GM19240 (cell line): ENCODE measurements around the gene SKA2.
"Not testable (repeated sequence)": the region's sequence is repeated elsewhere in the genome, so short reads cannot be mapped to it uniquely, and the experiment has no call there.

Source experiments
- DNase-seq: peaks from one replicate; pipeline ENCODE4 v3.0.0; 2011; ENCODE audit warnings: low spot score; ENCODE audit not compliant: insufficient read length

Gene SKA2, protein sequence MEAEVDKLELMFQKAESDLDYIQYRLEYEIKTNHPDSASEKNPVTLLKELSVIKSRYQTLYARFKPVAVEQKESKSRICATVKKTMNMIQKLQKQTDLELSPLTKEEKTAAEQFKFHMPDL

DNA sequence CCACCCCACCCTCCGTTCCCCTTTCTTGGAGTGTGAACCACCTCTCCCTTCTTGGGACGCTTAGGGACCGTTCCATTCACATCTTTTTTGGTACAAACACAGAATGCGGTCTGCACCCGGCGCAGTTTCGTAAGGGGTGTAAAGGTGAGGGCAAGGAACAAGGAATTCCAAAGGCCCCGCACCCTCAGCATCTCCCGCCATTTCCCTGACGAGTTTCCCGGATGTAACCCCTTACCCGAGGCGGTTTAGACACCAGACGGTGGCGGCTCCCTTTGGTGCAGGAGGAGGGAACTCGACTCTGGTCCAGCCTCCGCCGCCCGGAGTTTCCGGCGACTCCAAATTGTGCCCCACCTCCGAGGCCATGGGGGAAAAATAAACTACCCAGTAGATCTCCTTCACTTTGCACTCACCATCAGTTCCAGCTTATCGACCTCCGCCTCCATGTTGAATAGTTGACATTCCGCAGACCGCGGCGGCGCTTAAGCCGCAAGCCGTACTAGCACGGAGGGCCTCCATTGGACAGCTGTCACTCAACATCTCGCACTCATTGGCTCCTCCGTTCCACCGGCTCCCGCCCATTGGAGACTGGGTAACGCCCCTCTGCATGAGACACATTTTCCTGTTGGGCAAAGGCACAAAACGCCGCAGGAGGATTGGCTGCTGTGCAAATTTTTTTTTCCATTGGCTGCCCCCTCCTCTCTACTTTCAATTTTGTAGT lies at the start of gene SKA2:
Gene SKA2, minus strand, starts transcription at position 466 of the 718 bp plus-strand sequence. Its CDS starts 23 bp downstream, at position 443.
- DNase-seq = peak; percentile 4

DNA sequence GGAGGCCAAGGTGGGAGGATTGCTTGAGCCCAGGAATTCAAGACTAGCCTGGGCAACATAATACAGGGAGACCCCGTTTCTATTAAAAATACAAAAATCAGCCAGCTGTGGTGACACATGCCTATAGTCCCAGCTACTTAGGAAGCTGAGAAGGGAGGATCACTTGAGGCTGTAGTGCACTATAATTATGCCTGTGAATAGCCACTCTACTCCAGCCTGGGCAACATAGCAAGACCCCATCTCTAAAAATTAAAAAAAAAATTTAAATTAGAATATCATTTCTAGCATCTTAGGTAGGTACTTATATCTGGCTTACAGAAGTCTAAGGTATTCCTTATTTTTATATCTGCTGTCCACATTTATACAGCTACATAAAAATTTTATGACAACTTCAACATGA lies 47.3 kb upstream of the SKA2 start:
- DNase-seq = no peak

- no peak for DNase-seq
Measured at GRCh38 chr17:59199398-59199797, 44.4 kb upstream of the SKA2 start.

- no peak for DNase-seq
Measured at GRCh38 chr17:59193336-59193862, 38.4 kb upstream of the SKA2 start.

DNA sequence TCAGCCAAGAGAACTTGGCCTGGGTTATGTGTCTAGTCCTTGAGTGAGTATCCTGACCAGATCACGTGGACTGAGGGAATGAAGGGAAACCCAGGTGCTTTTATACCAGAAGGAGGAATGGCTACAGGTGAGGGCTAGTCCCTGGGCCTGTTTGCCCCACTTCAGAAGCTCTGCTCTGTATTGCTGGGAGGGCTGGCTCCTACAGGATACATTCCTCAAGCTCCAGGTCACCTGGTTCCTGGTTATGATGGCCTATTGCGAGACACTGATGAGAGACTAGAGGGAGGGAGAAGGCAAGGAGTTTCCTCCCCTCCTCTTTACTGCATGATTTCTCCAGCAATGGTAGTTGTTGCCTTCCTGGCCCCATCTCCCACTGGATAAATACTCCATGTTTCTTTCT lies 35.8 kb upstream of the SKA2 start:
- no peak for DNase-seq

GRCh38 chr17:59186850-59187249 lies 31.9 kb upstream of the SKA2 start:
- no peak for DNase-seq

GRCh38 chr17:59185997-59186396 lies 31.0 kb upstream of the SKA2 start:
- no peak for DNase-seq

GRCh38 chr17:59181481-59181880 lies 26.5 kb upstream of the SKA2 start:
- no peak for DNase-seq

GRCh38 chr17:59180626-59181025 lies 25.6 kb upstream of the SKA2 start:
- no peak for DNase-seq

GRCh38 chr17:59179601-59180000 lies 24.6 kb upstream of the SKA2 start:
- DNase-seq = not testable (repeated sequence)

DNA sequence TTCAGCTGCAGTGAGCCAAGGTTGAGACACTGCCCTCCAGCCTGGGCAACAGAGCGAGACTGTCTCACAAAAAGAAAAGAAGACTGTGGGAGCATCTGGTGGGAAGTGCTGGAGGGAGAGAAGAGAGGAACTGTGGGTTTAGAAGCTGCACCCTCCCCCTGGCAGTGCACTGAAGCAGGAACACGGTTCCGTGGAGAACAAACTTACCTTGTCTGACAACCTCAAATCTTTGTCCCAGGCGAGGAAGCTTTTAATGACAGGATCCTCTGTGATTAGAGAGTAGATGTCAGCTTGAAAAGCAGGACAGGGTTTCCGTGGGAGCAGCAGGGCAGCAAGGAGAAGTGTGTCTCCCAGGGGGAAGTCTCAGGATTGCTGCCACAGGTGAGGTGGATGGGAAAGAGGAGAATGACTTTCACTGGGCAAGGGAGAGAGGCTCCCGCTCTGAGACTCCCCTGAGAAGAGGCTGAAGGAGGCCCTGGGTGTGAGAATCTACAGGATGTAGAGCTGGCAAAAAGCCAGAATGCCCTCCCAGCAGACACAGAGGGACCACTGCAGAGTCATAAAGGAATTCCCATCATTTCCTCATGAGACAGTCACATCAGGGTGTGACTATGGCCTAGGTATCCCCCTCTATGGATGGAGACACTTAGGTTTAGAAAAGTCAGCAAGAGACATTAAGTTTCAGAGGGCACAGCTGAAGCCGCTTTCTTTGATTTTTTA lies 23.4 kb upstream of the SKA2 start:
- no peak for DNase-seq

GRCh38 chr17:59175076-59175475 lies 20.1 kb upstream of the SKA2 start:
- DNase-seq = no peak

DNA sequence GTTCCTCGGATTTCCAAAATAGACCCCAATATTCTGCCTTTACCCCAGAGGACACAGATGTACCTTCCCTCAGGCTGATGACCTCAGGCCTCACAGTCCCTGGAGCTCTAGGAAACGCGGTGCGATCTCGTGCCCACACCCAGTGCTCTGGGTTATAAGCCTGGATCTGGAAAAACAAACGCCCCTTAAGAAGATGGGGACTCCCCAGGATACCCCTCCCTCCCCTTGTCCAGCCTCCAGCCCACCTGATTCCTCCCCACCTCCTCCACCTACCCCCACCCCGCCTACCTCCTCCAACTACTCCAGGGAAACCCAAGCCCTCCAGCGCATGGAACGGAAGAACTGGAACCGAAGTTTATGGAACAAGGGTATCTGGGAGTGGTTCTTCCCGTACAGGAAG lies 19.7 kb upstream of the SKA2 start:
- DNase-seq = no peak

DNA sequence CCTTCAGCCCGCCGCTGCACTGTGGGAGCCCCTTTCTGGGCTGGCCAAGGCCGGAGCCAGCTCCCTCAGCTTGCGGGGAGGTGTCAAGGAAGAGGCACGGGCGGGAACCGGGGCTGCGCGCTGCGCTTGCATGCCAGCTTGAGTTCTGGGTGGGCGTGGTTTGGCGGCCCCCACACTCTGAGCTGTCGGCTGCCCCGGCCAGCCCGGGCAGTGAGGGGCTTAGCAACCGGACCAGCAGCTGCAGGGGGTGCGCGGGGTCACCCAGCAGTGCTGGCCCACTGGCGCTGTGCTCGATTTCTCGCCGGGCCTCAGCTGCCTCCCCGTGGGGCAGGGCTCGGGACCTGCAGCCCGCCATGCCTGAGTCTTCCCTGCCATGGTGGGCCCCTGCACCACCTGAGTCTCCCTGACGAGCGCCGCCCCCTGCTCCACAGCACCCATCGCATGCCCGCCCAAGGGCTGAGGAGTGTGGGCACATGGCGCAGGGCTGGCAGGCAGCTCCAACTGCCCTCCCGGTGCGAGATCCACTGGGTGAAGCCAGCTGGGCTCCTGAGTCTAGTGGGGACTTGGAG lies 17.5 kb upstream of the SKA2 start:
- no peak for DNase-seq

GRCh38 chr17:59167571-59168001 lies 12.6 kb upstream of the SKA2 start:
- DNase-seq = no peak

- DNase-seq = peak; percentile 10
Measured at GRCh38 chr17:59165933-59166342, 11.0 kb upstream of the SKA2 start.

GRCh38 chr17:59161477-59161876 lies 6.5 kb upstream of the SKA2 start:
- DNase-seq = no peak

DNA sequence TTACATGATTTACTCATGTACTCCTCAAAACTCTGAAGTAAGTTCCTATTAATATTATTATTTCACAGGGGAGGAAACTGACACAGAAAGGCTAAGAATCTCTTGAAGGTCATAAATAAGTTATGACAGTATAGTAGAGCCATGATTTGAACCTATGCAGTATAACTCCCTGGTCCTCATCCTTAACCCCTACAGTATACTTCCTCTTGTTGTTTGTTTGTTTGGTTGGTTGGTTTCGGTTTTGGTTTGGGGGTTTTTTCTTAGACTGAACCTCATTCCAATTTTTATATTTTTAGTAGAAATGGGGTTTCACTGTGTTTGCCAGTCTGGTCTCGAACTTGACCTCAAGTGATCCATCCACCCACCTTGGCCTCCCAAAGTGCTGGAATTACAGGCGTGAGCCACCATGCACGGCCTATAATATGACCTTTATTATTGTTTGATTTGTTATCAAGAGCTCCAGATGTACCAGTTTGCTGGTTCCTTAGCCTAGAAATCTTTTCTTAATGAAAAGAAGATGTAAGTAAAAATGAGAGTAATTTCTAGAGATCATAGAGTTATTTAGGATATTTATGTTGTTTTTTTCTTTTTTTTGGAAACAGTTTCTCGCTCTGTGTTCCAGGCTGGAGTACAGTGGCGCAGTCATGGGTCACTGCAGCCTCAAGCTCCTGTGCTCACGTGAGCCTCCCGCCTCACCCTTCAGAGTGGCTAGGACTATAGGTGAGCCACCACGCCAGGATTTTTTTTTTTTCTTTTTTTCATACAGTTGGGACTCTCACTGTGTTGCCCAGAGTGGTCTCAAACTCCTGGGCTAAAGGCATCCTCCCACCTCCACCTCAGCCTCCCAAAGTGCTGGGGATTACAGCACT lies 5.4 kb upstream of the SKA2 start:
- no peak for DNase-seq

DNA sequence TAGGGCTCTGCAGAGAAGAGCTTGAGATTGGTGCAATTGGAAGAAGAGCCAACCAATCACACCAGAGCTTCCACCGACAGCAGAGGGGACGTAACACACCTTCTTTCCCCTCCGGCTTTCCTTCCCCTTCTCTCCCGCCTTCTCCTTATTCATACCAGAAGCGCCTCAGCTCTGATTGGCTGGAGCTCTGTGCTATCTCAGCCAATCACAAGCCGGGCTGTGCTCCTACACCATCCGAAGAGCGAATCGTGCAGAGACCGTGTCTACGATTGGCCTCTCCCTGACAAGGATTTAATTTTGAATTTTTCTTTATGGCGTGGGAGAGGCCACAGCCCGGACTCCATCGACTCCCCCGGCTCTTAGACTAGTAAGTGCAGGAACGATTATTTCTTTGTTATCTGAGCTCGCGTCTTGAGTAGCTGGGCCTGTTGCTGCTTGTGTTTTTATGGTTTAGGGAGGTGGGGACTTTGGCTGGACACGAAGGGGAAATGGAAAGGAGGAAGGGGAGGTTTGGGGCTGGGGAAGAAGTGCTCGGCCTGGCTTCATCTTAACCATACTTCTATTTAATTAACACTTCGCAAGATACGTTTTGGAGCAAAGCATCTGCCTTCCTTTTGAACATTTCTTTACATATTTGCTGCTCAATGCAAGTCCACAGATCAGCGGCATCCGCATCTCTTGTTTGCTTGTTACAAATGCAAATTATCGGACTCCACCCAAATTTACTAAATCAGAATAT lies 622 bp upstream of the SKA2 start, which contains the start of gene PRR11:
Gene PRR11, plus strand, starts transcription at position 308 of the 739 bp plus-strand sequence. CDS start 14,007 bp downstream, outside the sequence.
- peak; percentile 58 for DNase-seq

- no peak for DNase-seq
Measured at GRCh38 chr17:59154292-59154720, 680 bp downstream of the SKA2 start.
